Dermis microvascular lymphatic vessel endothelial cell (primary cell): ENCODE measurements around the gene ST6GALNAC5. TPM values are rescaled to one million over a fixed set of nuclear protein-coding genes. Genes with fewer than 3 reads are reported as not detected.
A peak's percentile ranks its signal among the peaks of the same experiment; 100 is the strongest.
"Not testable (repeated sequence)": the region's sequence is repeated elsewhere in the genome, so short reads cannot be mapped to it uniquely, and the experiment has no call there.

Experiments used
- DNase-seq, 2 donors: peaks; one replicate each; pipeline versions ENCODE4 v3.0.0 to v3.0.0-alpha.2; 2010; ENCODE audit warnings: low read depth in 2 of 2
- total RNA-seq: library from RNA; depleted of rRNA; stranded (reverse); fragments of >200 nt; gene quantifications from 2 replicates; pipeline ENCODE4 v1.2.1, GENCODE V29; 2014

ST6GALNAC5 gene
- total RNA-seq, 1 donor from 2014 or later, result not detected

- no peak for DNase-seq
These were observed 714 bp upstream of the ST6GALNAC5 start for GRCh38 chr1:76866566-76866965.

GRCh38 chr1:76868154-76868882 is 1.0 kb downstream of the ST6GALNAC5 start:
- DNase-seq, result peak in 1 of 2 donors; percentile 43

GRCh38 chr1:76868916-76869315 is 1.6 kb downstream of the ST6GALNAC5 start:
- no peak for DNase-seq

- no peak for DNase-seq
These were observed 2.8 kb downstream of the ST6GALNAC5 start for GRCh38 chr1:76870037-76870436.

DNA sequence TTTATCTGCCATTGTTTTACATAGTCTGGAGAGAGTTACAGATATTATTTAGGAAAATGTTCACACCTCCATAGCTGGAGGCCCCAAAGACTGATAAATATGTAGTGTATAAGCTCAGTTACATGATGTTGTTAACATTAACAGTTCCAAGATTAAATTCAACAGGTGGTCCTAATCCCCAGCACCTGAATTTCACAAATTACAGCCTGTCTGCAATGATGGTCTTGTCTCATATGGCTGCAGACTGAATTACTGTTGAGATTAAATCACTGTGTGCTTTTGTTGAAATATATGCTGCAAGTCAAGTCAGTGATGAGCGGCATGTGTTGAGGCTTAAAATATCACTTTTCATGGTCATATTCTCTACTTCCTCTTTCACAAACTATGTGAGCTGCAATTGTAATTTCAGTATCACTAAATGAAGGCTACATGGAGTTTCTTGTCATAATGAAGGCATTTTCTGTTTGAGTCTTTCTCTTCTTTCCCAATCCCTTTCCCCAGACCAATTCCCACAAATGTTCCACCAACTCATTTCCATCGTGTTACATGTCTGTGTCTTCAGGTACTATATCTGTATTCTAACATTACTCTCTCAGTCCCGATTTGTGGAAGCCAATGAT is 4.2 kb downstream of the ST6GALNAC5 start:
- no peak for DNase-seq

GRCh38 chr1:76872944-76873343 is 5.7 kb downstream of the ST6GALNAC5 start:
- DNase-seq, result no peak

- DNase-seq, result no peak
These were observed 9.5 kb downstream of the ST6GALNAC5 start for GRCh38 chr1:76876655-76877395.

DNA sequence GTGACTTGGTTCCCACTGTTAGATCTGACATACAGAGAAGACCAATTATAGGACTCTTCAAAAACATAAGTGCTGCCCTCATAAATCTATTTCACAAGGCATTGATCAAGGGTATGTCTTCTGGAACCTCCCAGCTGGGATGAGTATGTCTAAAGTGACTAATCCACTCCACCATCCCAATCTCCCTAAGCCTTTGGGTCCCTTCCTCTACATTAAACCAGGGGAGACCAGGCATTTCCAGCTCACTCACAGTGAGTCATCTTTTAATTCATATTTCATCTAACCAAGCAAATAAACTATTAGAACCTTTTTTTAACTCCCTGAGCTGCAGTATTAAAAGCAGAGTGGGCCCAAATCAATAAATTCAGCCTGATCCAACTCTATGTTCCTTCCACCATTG is 11.7 kb downstream of the ST6GALNAC5 start:
- not testable (repeated sequence) for DNase-seq

DNA sequence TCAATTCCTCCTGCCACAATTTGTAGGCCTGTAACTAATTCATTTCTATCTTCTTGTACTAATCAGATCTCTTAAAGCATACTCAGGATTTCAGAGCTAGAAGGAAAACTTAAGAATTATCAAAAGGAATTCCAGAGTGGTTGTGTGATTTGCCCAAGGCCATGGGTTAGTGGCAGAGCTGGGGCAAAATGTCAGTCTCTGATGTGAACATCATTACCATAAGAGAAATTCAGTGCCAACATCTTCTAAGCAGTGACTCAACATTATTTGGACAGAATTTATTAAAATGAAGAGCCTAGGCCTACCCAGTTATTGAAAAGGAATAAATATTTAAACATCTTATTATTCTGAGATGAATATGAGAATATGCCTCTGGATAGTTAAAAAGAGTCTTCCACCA is 14.5 kb downstream of the ST6GALNAC5 start:
- no peak for DNase-seq

DNA sequence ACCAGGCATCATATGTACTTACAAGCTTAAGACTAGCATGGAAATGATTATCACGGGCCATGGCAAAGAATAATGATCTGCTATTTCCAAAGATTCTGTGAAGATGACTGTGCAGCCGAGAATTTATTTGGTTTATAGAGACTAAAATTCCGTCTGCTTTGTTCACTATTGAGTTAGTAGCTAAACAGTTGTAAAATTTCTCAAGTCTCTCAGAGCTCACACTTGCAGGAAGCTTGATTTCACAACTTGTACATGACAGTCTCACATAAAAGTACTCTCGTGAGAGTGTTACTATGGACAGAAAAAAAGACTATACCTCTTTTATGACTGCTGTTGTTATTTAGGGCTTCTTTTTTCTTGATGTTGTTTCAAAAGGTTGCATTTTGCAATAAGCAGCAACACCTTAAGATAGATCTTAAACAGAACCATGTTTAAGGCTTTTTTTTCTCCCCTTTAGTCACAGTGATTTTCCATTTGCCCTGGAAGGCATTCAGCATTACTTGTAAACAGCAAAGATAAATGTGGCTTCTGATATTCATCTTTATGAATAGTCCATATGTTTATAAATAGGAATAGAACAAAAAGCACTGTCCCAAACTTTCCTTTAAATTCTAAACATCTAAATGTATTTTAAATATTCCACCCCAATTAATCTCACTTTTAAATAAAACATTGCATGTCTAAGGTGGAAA is 24.8 kb downstream of the ST6GALNAC5 start:
- no peak for DNase-seq

DNA sequence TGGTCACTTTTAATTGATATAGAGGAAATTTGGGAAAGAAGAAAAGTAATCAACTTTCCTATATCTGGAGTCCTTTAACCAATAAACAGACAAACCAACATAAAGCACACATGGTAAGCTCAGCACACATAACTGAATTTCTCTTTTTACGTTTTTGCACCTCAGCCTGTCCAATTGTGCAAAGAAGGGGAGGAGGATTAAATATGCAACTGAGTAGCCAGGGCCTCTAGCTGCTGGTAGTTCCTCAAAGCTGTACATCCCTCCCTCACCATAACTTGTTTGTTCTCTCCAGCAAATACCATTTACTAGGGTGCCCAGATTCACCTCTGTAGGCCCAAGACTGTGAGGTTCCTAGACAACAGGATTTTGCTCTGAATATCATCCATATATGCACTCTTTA is 25.4 kb downstream of the ST6GALNAC5 start:
- DNase-seq, result no peak

- peak in 1 of 2 donors; percentile 40 for DNase-seq
These were observed 34.0 kb downstream of the ST6GALNAC5 start for GRCh38 chr1:76901158-76901767.

DNA sequence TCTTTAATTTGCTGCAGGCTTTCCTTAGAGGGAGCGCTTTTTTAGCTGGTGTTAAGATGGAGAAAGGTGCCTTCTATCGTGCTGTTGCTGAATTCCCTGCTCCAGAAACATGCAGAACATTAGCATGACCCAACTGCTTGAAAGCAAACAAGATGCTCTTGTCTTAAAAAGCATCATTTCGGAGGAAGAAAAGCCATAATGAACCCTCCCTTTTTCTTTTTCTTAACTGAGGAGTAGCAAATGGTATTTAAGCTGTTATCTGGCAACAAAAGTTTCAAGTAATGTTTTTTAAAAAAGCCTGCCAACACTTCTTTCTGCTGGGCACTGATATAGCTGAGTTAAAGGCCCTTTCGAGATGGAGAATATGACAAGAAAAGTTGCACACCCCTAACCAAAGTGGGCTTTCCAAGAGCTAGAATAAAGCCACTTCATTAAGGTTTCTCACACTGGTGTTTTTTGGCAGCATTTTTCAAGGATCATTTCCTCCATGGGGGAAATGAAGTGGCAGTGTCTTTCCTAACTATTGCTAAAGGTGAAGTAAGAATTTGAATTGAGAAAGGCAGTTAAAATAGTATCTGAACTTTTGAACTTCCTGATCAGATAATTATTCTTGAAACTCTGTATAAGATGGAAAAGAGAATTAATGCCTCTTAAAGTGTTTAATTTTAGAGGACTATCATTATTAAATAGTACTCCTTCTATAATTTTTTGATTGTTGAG is 38.8 kb downstream of the ST6GALNAC5 start:
- DNase-seq, result no peak

DNA sequence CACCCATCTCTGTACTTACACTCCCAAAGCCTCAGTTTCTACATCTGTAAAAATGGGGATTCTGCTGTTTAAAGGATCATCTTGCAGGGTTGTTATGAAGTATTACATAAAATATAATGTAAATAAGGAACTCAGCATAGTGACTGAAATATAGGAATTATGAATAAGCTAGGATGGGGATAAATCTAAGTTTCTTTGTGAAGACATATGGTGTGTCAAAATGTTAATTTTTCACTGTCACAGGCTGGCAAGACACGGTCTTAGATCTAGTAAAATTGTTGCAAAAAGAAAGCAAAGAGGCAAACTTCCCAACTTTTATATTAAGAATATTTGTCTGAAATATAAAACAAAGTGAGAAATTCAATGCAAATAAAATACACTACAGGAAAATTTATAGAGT is 42.0 kb downstream of the ST6GALNAC5 start:
- no peak for DNase-seq

- DNase-seq, result no peak
These were observed 51.8 kb downstream of the ST6GALNAC5 start for GRCh38 chr1:76919085-76919484.

DNA sequence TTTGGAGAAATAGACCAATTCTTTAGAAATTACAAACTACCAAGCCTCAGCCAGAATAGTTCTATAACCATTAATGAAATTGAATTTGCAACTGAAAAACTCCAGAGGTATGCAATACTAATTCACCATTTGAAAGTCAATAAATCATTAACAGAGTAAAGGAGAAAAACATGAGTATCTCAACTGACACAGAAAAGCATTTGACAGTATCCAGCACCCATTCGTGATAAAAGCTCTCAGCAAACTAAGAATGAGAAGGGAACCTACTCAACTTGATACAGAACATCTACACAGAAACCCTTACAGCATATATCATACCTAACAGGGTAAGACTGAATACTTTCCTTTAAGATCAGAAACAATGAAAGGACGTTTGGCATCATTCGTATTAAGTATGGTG is 54.3 kb downstream of the ST6GALNAC5 start:
- DNase-seq, result no peak

GRCh38 chr1:76925825-76926224 is 58.5 kb downstream of the ST6GALNAC5 start:
- no peak for DNase-seq

DNA sequence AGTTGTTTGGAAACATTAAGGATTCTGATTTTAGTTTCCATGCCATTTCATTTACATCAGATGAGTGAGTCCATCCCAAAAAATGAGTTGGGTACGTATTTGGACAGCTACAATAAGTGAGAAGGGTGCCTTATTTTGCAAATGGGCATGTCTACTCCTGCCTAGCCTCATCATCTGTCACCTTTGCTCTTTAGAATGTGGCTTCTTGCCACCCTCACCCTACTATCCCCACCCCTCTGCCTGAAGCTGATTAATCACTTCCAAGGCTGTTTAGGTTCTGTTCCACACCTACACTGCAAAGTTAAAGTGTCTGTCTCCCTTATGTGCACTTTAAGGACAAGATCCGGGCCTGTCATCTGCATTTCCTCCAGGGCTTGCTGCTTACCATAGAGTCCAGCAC is 61.2 kb downstream of the ST6GALNAC5 start:
- DNase-seq, result no peak

DNA sequence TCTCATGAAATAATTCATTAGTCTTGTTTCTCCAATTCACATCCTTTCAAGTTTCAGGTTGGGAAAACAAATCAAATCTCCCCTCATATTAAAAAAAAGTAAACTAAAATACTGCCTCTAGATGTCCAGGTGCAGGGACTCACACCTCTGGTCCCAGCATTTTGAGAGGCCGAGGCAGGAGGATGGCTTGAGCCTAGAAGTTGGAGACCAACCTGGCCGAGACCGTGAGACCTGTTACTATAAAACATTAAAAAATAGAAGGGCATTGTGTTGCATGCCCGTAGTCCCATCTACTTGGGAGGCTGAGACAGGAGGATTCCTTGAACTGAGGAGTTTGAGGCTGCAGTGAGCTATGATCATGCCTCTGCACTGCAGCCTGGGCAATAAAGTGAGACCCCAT is 61.9 kb downstream of the ST6GALNAC5 start:
- no peak for DNase-seq

DNA sequence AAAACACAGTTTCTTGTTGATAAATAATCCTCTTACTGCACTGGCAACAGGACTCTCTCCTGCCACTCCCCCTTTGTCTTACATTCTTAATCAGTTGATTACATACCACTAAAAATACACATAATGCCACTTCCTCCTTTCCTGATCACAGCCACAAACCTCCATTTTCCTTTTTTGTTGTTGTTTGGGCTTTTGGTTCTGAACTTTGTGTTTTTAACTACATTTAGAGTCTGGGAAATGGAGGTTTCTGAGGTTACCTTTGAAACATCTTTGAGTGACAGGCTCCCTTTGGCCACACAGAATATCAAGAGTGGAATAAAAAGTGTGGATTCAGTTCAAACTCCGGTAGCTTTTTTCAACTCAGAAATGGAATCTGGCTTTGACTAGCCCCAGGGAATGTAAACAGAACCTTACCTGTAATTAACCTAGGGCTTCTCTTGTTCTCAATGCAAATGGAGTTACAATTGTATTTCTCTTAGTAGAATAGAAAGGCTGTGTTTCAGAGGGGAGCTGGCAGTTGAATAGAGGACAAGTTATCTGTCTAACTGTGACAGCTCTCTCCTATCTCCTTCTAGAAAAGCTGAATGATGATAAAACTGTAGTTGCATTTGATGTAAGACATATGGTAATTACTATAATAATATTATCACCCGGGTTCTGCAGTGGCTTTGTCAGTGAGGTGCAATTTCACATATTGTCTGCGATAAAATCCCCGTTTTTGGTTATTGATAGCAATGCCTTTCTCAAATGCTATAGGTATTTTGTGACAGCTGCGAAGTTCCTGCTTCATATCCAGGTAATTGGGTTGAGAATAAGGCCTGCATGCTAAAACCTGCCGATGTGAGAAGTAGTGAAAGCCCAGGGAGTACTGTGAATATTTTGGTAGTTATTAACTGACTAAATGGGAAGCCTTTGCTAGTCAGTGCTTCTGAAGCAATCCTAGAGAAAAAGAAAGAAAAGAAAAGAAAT is 66.9 kb downstream of the ST6GALNAC5 start:
- no peak for DNase-seq
